HCT116 (cell line): Measurements from ENCODE around the gene INSRR. TPM values are rescaled to one million over a fixed set of nuclear protein-coding genes. Genes with fewer than 3 reads are reported as not detected.

Experiments
- ATAC-seq: fragments of 200-7000 bp; cut with Tn5 transposase; 2 replicates; pipeline ENCODE4 v1.9.1; 2020; ENCODE audit warnings: mild to moderate bottlenecking, moderate library complexity
- BruUV-seq: library from RNA; stranded (reverse); fragments of 400-500 nt; replicated peaks from 2 replicates; lab custom pipeline; 2021; lab: Mats Ljungman, UMichigan
- CTCF ChIA-PET: fragments of 300-600 bp; sonication (Branson Sonifier 250); formaldehyde crosslinking; loops from one replicate; lab custom pipeline; 2021; ENCODE audit warnings: antibody characterized with exemption; lab: Charles Lee
- POLR2A ChIA-PET: fragments of 300-600, 350-600 bp; sonication (Branson Sonifier 250); formaldehyde crosslinking; loops from one replicate; lab custom pipeline; 2021; ENCODE audit warnings: antibody characterized with exemption; lab: Charles Lee
- RAD21 ChIA-PET, 2 experiments: fragments of 300-600 bp; sonication (Branson Sonifier 250); formaldehyde crosslinking; loops; one replicate each; lab custom pipeline; 2023; ENCODE audit warnings: low total read pairs in 2 of 2; ENCODE audit not compliant: uncharacterized antibody in 2 of 2, unreplicated experiment in 2 of 2, low non-redundant PET in 1 of 2; lab: Charles Lee
- DNase-seq: peaks from one replicate; pipeline ENCODE4 v3.0.0-alpha.2; 2010; ENCODE audit warnings: low read depth, low spot score
- H2AFZ ChIP-seq: fragments of 200-600 bp; shearing (Covaris generic), sonication (generic); 2 replicates; pipeline ENCODE4 v1.6.1; 2017; ENCODE audit warnings: low read depth, mixed run types, mixed read lengths, antibody characterized with exemption, low read length; ENCODE audit not compliant: poor library complexity, severe bottlenecking
- H3K27ac ChIP-seq: 2 replicates; pipeline ENCODE4 v1.5.1; 2012; ENCODE audit warnings: low read depth, low read length
- H3K27me3 ChIP-seq: fragments of 200-600 bp; sonication (generic); 2 replicates; pipeline ENCODE4 v1.6.1; 2016; ENCODE audit warnings: mixed run types, low read length, mixed read lengths; ENCODE audit not compliant: insufficient read depth
- H3K36me3 ChIP-seq, 2 experiments: fragments of 200-500 bp in 1 of 2; fragments of 200-600 bp in 1 of 2; sonication (Bioruptor generic) in 1 of 2; sonication (generic) in 1 of 2; 2 replicates each; pipeline versions ENCODE4 v1.5.1 to v1.6.1; 2014 to 2016; ENCODE audit warnings: low read length in 2 of 2, inconsistent platforms in 1 of 2, mixed read lengths in 1 of 2, mixed run types in 1 of 2; ENCODE audit not compliant: insufficient read depth in 2 of 2, control insufficient read depth in 1 of 2
- H3K4me1 ChIP-seq, 2 experiments: fragments of 200-600 bp in 1 of 2; sonication (generic) in 1 of 2; 2 replicates each; pipeline versions ENCODE4 v1.5.1 to v1.6.1; 2012 to 2017; ENCODE audit warnings: low read length in 2 of 2, inconsistent platforms in 1 of 2, mild to moderate bottlenecking in 1 of 2, mixed read lengths in 1 of 2, mixed run types in 1 of 2, moderate library complexity in 1 of 2; ENCODE audit not compliant: insufficient read depth in 2 of 2, control insufficient read depth in 1 of 2
- H3K4me2 ChIP-seq: fragments of 200-600 bp; sonication (generic); 2 replicates; pipeline ENCODE4 v1.6.1; 2017; ENCODE audit warnings: mixed run types, low read length, mixed read lengths
- H3K4me3 ChIP-seq, 2 experiments: fragments of 200-600 bp in 1 of 2; sonication (generic) in 1 of 2; replicated peaks in 1 of 2; 2 replicates each; pipeline ENCODE4 v1.5.1; 2011 to 2016; ENCODE audit warnings: low read length in 2 of 2, control low read depth in 1 of 2, low read depth in 1 of 2, mild to moderate bottlenecking in 1 of 2, mixed read lengths in 1 of 2, mixed run types in 1 of 2
- H3K79me2 ChIP-seq: fragments of 200-600 bp; sonication (generic); 2 replicates; pipeline ENCODE4 v1.6.1; 2017; ENCODE audit warnings: mild to moderate bottlenecking, mixed run types, low read length, moderate library complexity, mixed read lengths; ENCODE audit not compliant: insufficient read depth
- H3K9ac ChIP-seq: fragments of 200-600 bp; sonication (generic); 2 replicates; pipeline ENCODE4 v1.6.1; 2016; ENCODE audit warnings: low read length, mixed read lengths
- H3K9me2 ChIP-seq: fragments of 200-600 bp; sonication (generic), shearing (Covaris generic); 2 replicates; pipeline ENCODE4 v1.6.1; 2017; ENCODE audit warnings: mixed run types, mild to moderate bottlenecking, moderate library complexity; ENCODE audit not compliant: insufficient read depth
- H3K9me3 ChIP-seq, 2 experiments: fragments of 200-500 bp in 1 of 2; fragments of 200-600 bp in 1 of 2; sonication (Bioruptor generic) in 1 of 2; sonication (generic) in 1 of 2; 2 replicates each; pipeline ENCODE4 v1.6.1; 2014 to 2017; ENCODE audit warnings: low read length in 2 of 2, mixed read lengths in 2 of 2, inconsistent platforms in 1 of 2, low read depth in 1 of 2, mild to moderate bottlenecking in 1 of 2, mixed run types in 1 of 2, moderate library complexity in 1 of 2; ENCODE audit not compliant: control insufficient read depth in 1 of 2, insufficient read depth in 1 of 2
- H4K20me1 ChIP-seq: fragments of 200-600 bp; sonication (generic), shearing (Covaris generic); 2 replicates; pipeline ENCODE4 v1.6.1; 2017; ENCODE audit warnings: mixed run types, mild to moderate bottlenecking, moderate library complexity; ENCODE audit not compliant: insufficient read depth
- CBX3 ChIP-seq: IDR thresholded peaks from 2 replicates; pipeline ENCODE4 v1.6.1; 2012; ENCODE audit warnings: low read depth
- CEBPB ChIP-seq: IDR thresholded peaks from 2 replicates; pipeline ENCODE4 v1.6.1; 2012; ENCODE audit warnings: low read depth
- EGR1 ChIP-seq: IDR thresholded peaks from 2 replicates; pipeline ENCODE4 v1.6.1; 2012; ENCODE audit warnings: low read depth
- ELF1 ChIP-seq: IDR thresholded peaks from 2 replicates; pipeline ENCODE4 v1.6.1; 2012; ENCODE audit warnings: low read depth, borderline replicate concordance
- EZH2phosphoT487 ChIP-seq: fragments of 200-600 bp; IDR thresholded peaks from 2 replicates; pipeline ENCODE4 v1.6.1; 2018; ENCODE audit warnings: antibody characterized with exemption, borderline replicate concordance
- FOSL1 ChIP-seq: IDR thresholded peaks from 2 replicates; pipeline ENCODE4 v1.6.1; 2012; ENCODE audit warnings: low read depth
- JUND ChIP-seq: IDR thresholded peaks from 2 replicates; pipeline ENCODE4 v1.6.1; 2012
- POLR2A ChIP-seq: IDR thresholded peaks from 2 replicates; pipeline ENCODE4 v1.7.0; 2011; ENCODE audit warnings: borderline replicate concordance; ENCODE audit not compliant: insufficient read depth, insufficient read length; ENCODE audit errors: extremely low read depth
- POLR2AphosphoS5 ChIP-seq: IDR thresholded peaks from 2 replicates; pipeline ENCODE4 v1.6.1; 2011; ENCODE audit warnings: mild to moderate bottlenecking, low read depth, low read length, moderate library complexity
- RAD21 ChIP-seq: IDR thresholded peaks from 2 replicates; pipeline ENCODE4 v1.6.1; 2012; ENCODE audit warnings: low read depth, mild to moderate bottlenecking
- SIN3A ChIP-seq: IDR thresholded peaks from 2 replicates; pipeline ENCODE4 v1.6.1; 2012; ENCODE audit warnings: low read depth
- SP1 ChIP-seq: IDR thresholded peaks from 2 replicates; pipeline ENCODE4 v1.6.1; 2012; ENCODE audit warnings: low read depth
- TCF7L2 ChIP-seq: IDR thresholded peaks from 2 replicates; pipeline ENCODE4 v1.7.0; 2011; ENCODE audit warnings: borderline replicate concordance, inconsistent platforms; ENCODE audit not compliant: insufficient read depth, insufficient read length; ENCODE audit errors: extremely low read depth
- YY1 ChIP-seq: IDR thresholded peaks from 2 replicates; pipeline ENCODE4 v1.6.1; 2011; ENCODE audit warnings: low read length, low read depth, moderate library complexity, mild to moderate bottlenecking; ENCODE audit not compliant: insufficient replicate concordance; ENCODE audit errors: extremely low read depth
- ZFX ChIP-seq: fragments of 450-650 bp; IDR thresholded peaks from 2 replicates; pipeline ENCODE4 v1.6.1; 2017
- intact Hi-C: fragments of 100-400 bp; cut with micrococcal nuclease; formaldehyde crosslinking; loops from 2 replicates; pipeline ENCODE4 v1.10.0; 2022
- total RNA-seq: library from RNA; stranded (reverse); gene quantifications from one replicate; pipeline ENCODE4 v1.2.1, GENCODE V29; 2021; ENCODE audit not compliant: unreplicated experiment
- TF ChIP-seq, protein P1 (sequence below): IDR thresholded peaks from 2 replicates; pipeline ENCODE4 v1.6.1; 2012

The INSRR gene
- total RNA-seq, 1 experiment from 2014 or later: not detected

DNA sequence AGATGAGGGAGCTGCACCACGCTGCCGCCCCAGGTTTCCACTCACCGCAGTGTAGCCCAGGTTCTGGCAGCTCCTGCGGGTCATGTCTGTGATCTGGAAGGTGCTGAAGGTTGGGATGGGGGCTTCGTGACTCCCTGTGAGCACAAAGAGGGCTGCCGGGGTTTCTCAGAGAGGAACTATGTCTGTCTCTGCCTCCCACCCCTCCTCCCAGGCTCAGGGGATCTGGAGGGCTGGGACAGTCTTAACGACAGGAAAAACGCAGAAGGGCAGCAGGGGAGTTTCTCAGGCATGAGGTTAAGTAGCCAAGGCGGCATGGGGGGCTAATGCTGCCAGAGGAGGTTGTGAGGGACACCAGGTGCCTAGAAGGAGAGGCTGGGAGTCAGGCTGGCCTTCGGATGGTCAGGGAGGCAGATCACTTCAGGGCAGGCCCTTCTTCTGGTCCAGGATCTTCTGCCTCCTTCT lies 42.9 kb downstream of the INSRR start:
- Histone ChIP-seq H2AFZ (no peak overlapping the region), H3K27ac (no peak overlapping the region), H3K9me2 (no peaks in the 10 kb centered on the region), H3K9me3 (no peaks in the 10 kb centered on the region), H4K20me1 (no peaks in the 10 kb centered on the region), H3K79me2 (no peaks in the 10 kb centered on the region), H3K4me2 (no peak overlapping the region), H3K4me1 (peaks cover 15 to 40% of the 10 kb centered on the region in 2 experiments; a peak in 3 of 4 replicates), H3K36me3 (no peaks in the 10 kb centered on the region), H3K27me3 (no peaks in the 10 kb centered on the region), H3K9ac (no peak overlapping the region), H3K4me3 (no peak overlapping the region)
- ChIA-PET RAD21 (no interaction called here), POLR2A (no interaction called here), CTCF (no interaction called here)
- BruUV-seq: no TSS peak
- no peak for ATAC-seq
- DNase-seq: no peak
- intact Hi-C loops: no loop called here
- no peak for TF ChIP-seq EGR1
- no peak for TF ChIP-seq SIN3A
- TF ChIP-seq CEBPB: no peak
- TF ChIP-seq JUND: no peak
- TF ChIP-seq EZH2phosphoT487: no peak
- TF ChIP-seq, protein P1, sequence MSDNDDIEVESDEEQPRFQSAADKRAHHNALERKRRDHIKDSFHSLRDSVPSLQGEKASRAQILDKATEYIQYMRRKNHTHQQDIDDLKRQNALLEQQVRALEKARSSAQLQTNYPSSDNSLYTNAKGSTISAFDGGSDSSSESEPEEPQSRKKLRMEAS: no peak
- no peak for TF ChIP-seq TCF7L2
- TF ChIP-seq CBX3: no peak
- TF ChIP-seq SP1: no peak
- no peak for TF ChIP-seq POLR2AphosphoS5
- no peak for TF ChIP-seq ZFX
- TF ChIP-seq FOSL1: no peak
- no peak for TF ChIP-seq RAD21
- TF ChIP-seq ELF1: no peak
- TF ChIP-seq YY1: no peak
- no peak for TF ChIP-seq POLR2A
